HepG2 (cell line): ENCODE measurements around the gene PRR23E.

Source experiments
- ARHGAP35 ChIP-seq: sonication (generic); formaldehyde crosslinking; IDR thresholded peaks from 2 replicates; pipeline ENCODE4 v1.9.0; 2022; ENCODE audit warnings: mild to moderate bottlenecking, inconsistent platforms, moderate library complexity, missing genetic modification reagents, borderline replicate concordance
- CREB1 ChIP-seq, 2 experiments: fragments of 450-650 bp in 1 of 2; IDR thresholded peaks; 2 replicates each; pipeline ENCODE4 v1.6.1; 2016 to 2017; ENCODE audit warnings: control low read depth in 1 of 2, mild to moderate bottlenecking in 1 of 2, missing compliant biosample characterization in 1 of 2, missing genetic modification characterization in 1 of 2
- CTCF ChIP-seq: sonication (generic); formaldehyde crosslinking; IDR thresholded peaks from 2 replicates; pipeline ENCODE4 v1.5.0; 2020; ENCODE audit warnings: mild to moderate bottlenecking, missing genetic modification reagents, moderate library complexity
- ERF ChIP-seq: IDR thresholded peaks from 2 replicates; pipeline ENCODE4 v1.6.1; 2018; ENCODE audit warnings: missing biosample characterization, missing genetic modification reagents
- GTF2F1 ChIP-seq: fragments of 150-350 bp; IDR thresholded peaks from 2 replicates; pipeline ENCODE4 v1.6.1; 2014; ENCODE audit warnings: low read length
- KLF9 ChIP-seq: IDR thresholded peaks from 2 replicates; pipeline ENCODE4 v1.6.1; 2016; ENCODE audit warnings: low read depth
- MAZ ChIP-seq, 2 experiments: sonication (generic) in 1 of 2; formaldehyde crosslinking in 1 of 2; IDR thresholded peaks; 2 replicates each; pipeline versions ENCODE4 v1.5.0 to v1.6.1; 2012 to 2020; ENCODE audit warnings: low read depth in 2 of 2, mild to moderate bottlenecking in 2 of 2, borderline replicate concordance in 1 of 2, improper control_type of control experiment in 1 of 2, low read length in 1 of 2, missing genetic modification reagents in 1 of 2, moderate library complexity in 1 of 2
- NR3C1 ChIP-seq: sonication (generic); formaldehyde crosslinking; IDR thresholded peaks from 2 replicates; pipeline ENCODE4 v1.4.0; 2020; ENCODE audit warnings: missing genetic modification reagents
- XRCC5 ChIP-seq: fragments of 200-400 bp; formaldehyde crosslinking; optimal IDR thresholded peaks from 2 replicates; pipeline ENCODE3; 2017; ENCODE audit warnings: mild to moderate bottlenecking, low read length
- ZFP37 ChIP-seq: sonication (generic); formaldehyde crosslinking; IDR thresholded peaks from 2 replicates; pipeline ENCODE4 v1.4.0; 2020; ENCODE audit warnings: missing genetic modification reagents, borderline replicate concordance
- ZNF572 ChIP-seq: sonication (generic); formaldehyde crosslinking; IDR thresholded peaks from 2 replicates; pipeline ENCODE4 v1.5.1; 2020; ENCODE audit warnings: mild to moderate bottlenecking, missing genetic modification reagents
- ZNF713 ChIP-seq: sonication (generic); formaldehyde crosslinking; IDR thresholded peaks from 2 replicates; pipeline ENCODE4 v1.4.0; 2020; ENCODE audit warnings: mild to moderate bottlenecking, missing genetic modification reagents
- ZSCAN20 ChIP-seq: sonication (generic); formaldehyde crosslinking; IDR thresholded peaks from 2 replicates; pipeline ENCODE4 v1.4.0; 2020; ENCODE audit warnings: missing genetic modification reagents, mild to moderate bottlenecking, borderline replicate concordance

GRCh38 chr3:127164615-127165014 lies 28.3 kb upstream of the PRR23E start:
- TF ChIP-seq CTCF (no peak), GTF2F1 (no peak), ERF (no peak), MAZ (IDR thresholded peaks at IDR 0.05; ENCODE audit: borderline replicate concordance, low read depth, low read length) (no peak), MAZ (CRISPR knock-in tag; IDR thresholded peaks at IDR 0.05; ENCODE audit: low read depth) (no peak), ZNF572 (no peak), ZSCAN20 (CRISPR knock-in tag) (no peak), NR3C1 (CRISPR knock-in tag) (no peak), CREB1 (IDR thresholded peaks at IDR 0.05) (no peak), CREB1 (CRISPR knock-in tag; IDR thresholded peaks at IDR 0.05) (no peak), XRCC5 (no peak), KLF9 (no peak), ZNF713 (CRISPR knock-in tag) (no peak), ARHGAP35 (no peak), ZFP37 (CRISPR knock-in tag) (no peak)
